H9 (cell line): ENCODE results near the gene GRID2. TPM values are rescaled to one million over a fixed set of nuclear protein-coding genes. Genes with fewer than 3 reads are reported as not detected.

Experiments used
- DNase-seq: peaks from one replicate; pipeline ENCODE4 v3.0.0-alpha.2; 2017
- H2AFZ ChIP-seq: one replicate; pipeline ENCODE4 v1.6.1; 2013; ENCODE audit warnings: mild to moderate bottlenecking, low read length, control low read depth, moderate library complexity
- H2AK5ac ChIP-seq: 2 replicates; pipeline ENCODE4 v1.6.1; 2013; ENCODE audit warnings: low read length, control low read depth, mixed read lengths; ENCODE audit not compliant: insufficient read length
- H2BK120ac ChIP-seq: one replicate; pipeline ENCODE4 v1.6.1; 2013; ENCODE audit warnings: low read depth, mild to moderate bottlenecking, low read length, control low read depth, inconsistent platforms; ENCODE audit not compliant: poor library complexity, severe bottlenecking
- H2BK12ac ChIP-seq: 2 replicates; pipeline ENCODE4 v1.6.1; 2013; ENCODE audit warnings: low read length, control low read depth, mixed read lengths, low read depth; ENCODE audit not compliant: insufficient read length
- H2BK15ac ChIP-seq: 2 replicates; pipeline ENCODE4 v1.6.1; 2013; ENCODE audit warnings: low read depth, low read length, control low read depth
- H2BK20ac ChIP-seq: one replicate; pipeline ENCODE4 v1.6.1; 2013; ENCODE audit warnings: low read depth, mild to moderate bottlenecking, low read length, control low read depth, inconsistent platforms; ENCODE audit not compliant: poor library complexity, severe bottlenecking
- H2BK5ac ChIP-seq: 2 replicates; pipeline ENCODE4 v1.6.1; 2013; ENCODE audit warnings: low read length, control low read depth, mixed read lengths; ENCODE audit not compliant: insufficient read length
- H3K14ac ChIP-seq: 2 replicates; pipeline ENCODE4 v1.6.1; 2013; ENCODE audit warnings: low read length, control low read depth; ENCODE audit not compliant: insufficient read depth
- H3K18ac ChIP-seq: 2 replicates; pipeline ENCODE4 v1.6.1; 2013; ENCODE audit warnings: low read depth, mild to moderate bottlenecking, mixed read lengths, low read length, control low read depth; ENCODE audit not compliant: insufficient read length
- H3K23ac ChIP-seq: 2 replicates; pipeline ENCODE4 v1.6.1; 2013; ENCODE audit warnings: low read length, control low read depth, mixed read lengths, low read depth; ENCODE audit not compliant: insufficient read length
- H3K23me2 ChIP-seq: 2 replicates; pipeline ENCODE4 v1.6.1; 2013; ENCODE audit warnings: low read depth, mild to moderate bottlenecking, mixed read lengths, low read length, control low read depth; ENCODE audit not compliant: insufficient read length, poor library complexity, severe bottlenecking
- H3K27ac ChIP-seq: 2 replicates; pipeline ENCODE4 v1.5.1; 2013; ENCODE audit warnings: low read length, control low read depth, mixed read lengths, low read depth; ENCODE audit not compliant: insufficient read length
- H3K27me3 ChIP-seq: 2 replicates; pipeline ENCODE4 v1.6.1; 2013; ENCODE audit warnings: low read length, control low read depth, inconsistent platforms; ENCODE audit not compliant: insufficient read depth
- H3K4ac ChIP-seq: 2 replicates; pipeline ENCODE4 v1.6.1; 2013; ENCODE audit warnings: low read depth, mild to moderate bottlenecking, control low read depth, inconsistent platforms, low read length, moderate library complexity
- H3K4me1 ChIP-seq: 2 replicates; pipeline ENCODE4 v1.6.1; 2013; ENCODE audit warnings: low read length, control low read depth, inconsistent platforms; ENCODE audit not compliant: insufficient read depth
- H3K4me2 ChIP-seq: 2 replicates; pipeline ENCODE4 v1.6.1; 2013; ENCODE audit warnings: low read length, control low read depth, mixed read lengths; ENCODE audit not compliant: insufficient read length, insufficient read depth
- H3K56ac ChIP-seq: 2 replicates; pipeline ENCODE4 v1.6.1; 2013; ENCODE audit warnings: low read depth, mild to moderate bottlenecking, mixed read lengths, low read length, control low read depth; ENCODE audit not compliant: insufficient read length
- H3K79me1 ChIP-seq: 2 replicates; pipeline ENCODE4 v1.6.1; 2013; ENCODE audit warnings: low read depth, mild to moderate bottlenecking, moderate library complexity, low read length, control low read depth, inconsistent platforms; ENCODE audit not compliant: insufficient read depth, poor library complexity, severe bottlenecking
- H3K79me2 ChIP-seq: 2 replicates; pipeline ENCODE4 v1.6.1; 2013; ENCODE audit warnings: low read length, control low read depth, inconsistent platforms; ENCODE audit not compliant: insufficient read depth
- H3K9ac ChIP-seq: 2 replicates; pipeline ENCODE4 v1.6.1; 2013; ENCODE audit warnings: low read length, control low read depth, mixed read lengths; ENCODE audit not compliant: insufficient read length; ENCODE audit errors: extremely low read depth
- H3K9me3 ChIP-seq: one replicate; pipeline ENCODE4 v1.6.1; 2013; ENCODE audit warnings: low read depth, low read length, inconsistent platforms; ENCODE audit not compliant: control insufficient read depth
- H3T11ph ChIP-seq: one replicate; pipeline ENCODE4 v1.6.1; 2013; ENCODE audit warnings: mild to moderate bottlenecking, low read length, control low read depth, inconsistent platforms
- H4K20me1 ChIP-seq: one replicate; pipeline ENCODE4 v1.6.1; 2013; ENCODE audit not compliant: control insufficient read depth, insufficient read length, insufficient read depth
- H4K5ac ChIP-seq: 2 replicates; pipeline ENCODE4 v1.6.1; 2013; ENCODE audit warnings: low read depth, mild to moderate bottlenecking, mixed read lengths, low read length, control low read depth; ENCODE audit not compliant: insufficient read length
- H4K8ac ChIP-seq: replicated peaks from 2 replicates; pipeline ENCODE4 v1.6.1; 2013; ENCODE audit warnings: low read length, control low read depth, mixed read lengths, low read depth; ENCODE audit not compliant: insufficient read length
- H4K91ac ChIP-seq: 2 replicates; pipeline ENCODE4 v1.6.1; 2013; ENCODE audit warnings: low read depth, mild to moderate bottlenecking, moderate library complexity, mixed read lengths, low read length, control low read depth; ENCODE audit not compliant: insufficient read length
- H3K27ac Mint-ChIP-seq, 3 experiments: 2 replicates in 2 of 3; 3 replicates in 1 of 3; pipeline ENCODE4 v1.8.0; 2020 to 2021; ENCODE audit warnings: mixed read lengths in 3 of 3, mild to moderate bottlenecking in 1 of 3, moderate library complexity in 1 of 3
- H3K27me3 Mint-ChIP-seq: 2 replicates; pipeline ENCODE4 v1.8.0; 2021; ENCODE audit warnings: low read depth, mild to moderate bottlenecking, moderate library complexity, mixed read lengths
- H3K36me3 Mint-ChIP-seq, 3 experiments: 2 replicates in 2 of 3; 3 replicates in 1 of 3; pipeline ENCODE4 v1.8.0; 2020 to 2021; ENCODE audit warnings: low read depth in 3 of 3, mixed read lengths in 3 of 3; ENCODE audit not compliant: insufficient read depth in 1 of 3
- H3K4me1 Mint-ChIP-seq, 2 experiments: 2 replicates each; pipeline ENCODE4 v1.8.0; 2020; ENCODE audit warnings: mixed read lengths in 2 of 2
- H3K4me3 Mint-ChIP-seq, 2 experiments: 2 replicates in 1 of 2; 3 replicates in 1 of 2; pipeline ENCODE4 v1.8.0; 2020 to 2021; ENCODE audit warnings: mild to moderate bottlenecking in 2 of 2, mixed read lengths in 2 of 2, moderate library complexity in 1 of 2
- H3K9me3 Mint-ChIP-seq, 2 experiments: 2 replicates in 1 of 2; 3 replicates in 1 of 2; pipeline ENCODE4 v1.8.0; 2020; ENCODE audit warnings: mild to moderate bottlenecking in 2 of 2, mixed read lengths in 2 of 2, moderate library complexity in 1 of 2
- CTCF ChIP-seq: fragments of 200-600 bp; sonication (generic); conservative IDR thresholded peaks from 3 replicates; pipeline ENCODE4 v1.8.0; 2021; ENCODE audit warnings: antibody characterized with exemption, mild to moderate bottlenecking
- WGBS: extraction: QIAGEN DNeasy Blood & Tissue Kit; methylation state at CpG from one replicate; pipeline ENCODE4 v1.1.7; 2013; ENCODE audit warnings: missing lambda C conversion rate, low lambda C conversion rate, mixed read lengths; ENCODE audit not compliant: insufficient read length; ENCODE audit errors: extremely low coverage; 5-methylcytosine and 5-hydroxymethylcytosine counted together
- total RNA-seq: library from RNA; stranded (reverse); gene quantifications from 2 replicates; pipeline ENCODE4 v1.2.1, GENCODE V29; 2021

Gene GRID2
- total RNA-seq, 1 experiment from 2014 or later = 21.8 TPM

DNA sequence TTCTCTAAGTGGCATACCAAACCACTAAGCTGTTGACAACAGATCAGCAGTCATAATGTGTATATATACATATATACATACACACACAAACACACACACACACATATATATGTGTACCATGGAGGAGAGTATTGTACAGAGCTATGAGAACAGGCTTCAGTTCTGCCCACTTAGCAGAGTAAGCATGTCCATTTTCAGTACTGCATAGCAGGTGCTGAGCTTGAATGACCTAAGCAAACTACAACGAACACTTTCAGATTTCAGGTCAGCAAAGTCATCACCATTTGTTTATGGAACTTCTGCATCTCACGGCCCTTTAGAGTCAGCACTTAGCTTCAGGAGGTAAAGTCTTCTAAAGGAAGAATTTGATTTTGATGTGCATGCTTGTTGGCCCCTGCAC lies 789.0 kb downstream of the GRID2 start:
- H2BK12ac ChIP-seq = no peak overlapping the region
- H3K14ac ChIP-seq = no peak overlapping the region
- H3K23me2 ChIP-seq = no peaks in the 10 kb centered on the region
- no peak overlapping the region for H3K27ac ChIP-seq
- no peak overlapping the region for H2BK5ac ChIP-seq
- Mint-ChIP-seq H3K27ac (no peak overlapping the region), H3K9me3 (no peaks in the 10 kb centered on the region), H3K4me3 (no peak overlapping the region), H3K4me1 (peaks cover 2 to 5% of the 10 kb centered on the region in 2 experiments; a peak in 3 of 4 replicates), H3K36me3 (peaks cover 0 to 2% (median 2%) of the 10 kb centered on the region in 3 experiments; a peak in 2 of 7 replicates), H3K27me3 (no peaks in the 10 kb centered on the region)
- no peaks in the 10 kb centered on the region for H3K27me3 ChIP-seq
- no peak overlapping the region for H3K23ac ChIP-seq
- H2AFZ ChIP-seq = no peak overlapping the region
- no peak overlapping the region for H2BK120ac ChIP-seq
- no peak overlapping the region for H2BK15ac ChIP-seq
- H2AK5ac ChIP-seq = no peak overlapping the region
- H3K18ac ChIP-seq = no peak overlapping the region
- no peak overlapping the region for H3K56ac ChIP-seq
- no peaks in the 10 kb centered on the region for H3K79me2 ChIP-seq
- no peak for TF ChIP-seq CTCF
- H3K4me2 ChIP-seq = no peak overlapping the region
- H3K9me3 ChIP-seq = no peaks in the 10 kb centered on the region
- no peak for DNase-seq
- H3T11ph ChIP-seq = no peak overlapping the region
- H3K9ac ChIP-seq = no peak overlapping the region
- H4K91ac ChIP-seq = no peak overlapping the region
- H2BK20ac ChIP-seq = no peak overlapping the region
- no peaks in the 10 kb centered on the region; the same call in 1 of the 2 replicates for H3K4me1 ChIP-seq
- H4K8ac ChIP-seq = no peak overlapping the region
- no peaks in the 10 kb centered on the region for H4K20me1 ChIP-seq
- no CpG with 5 or more reads among the region's 2 CpGs for WGBS
- H3K79me1 ChIP-seq = no peaks in the 10 kb centered on the region
- H3K4ac ChIP-seq = no peak overlapping the region
- no peak overlapping the region for H4K5ac ChIP-seq
